ENCODE data around the gene SERP1.

Gene SERP1

GRCh38 chr3:150495149-150495548 is 51.1 kb downstream of the SERP1 start:
- H3K4me3 ChIP-seq (ENCODE audit: low read depth, low read length) = no peak overlapping the region
- TF ChIP-seq, protein P1, sequence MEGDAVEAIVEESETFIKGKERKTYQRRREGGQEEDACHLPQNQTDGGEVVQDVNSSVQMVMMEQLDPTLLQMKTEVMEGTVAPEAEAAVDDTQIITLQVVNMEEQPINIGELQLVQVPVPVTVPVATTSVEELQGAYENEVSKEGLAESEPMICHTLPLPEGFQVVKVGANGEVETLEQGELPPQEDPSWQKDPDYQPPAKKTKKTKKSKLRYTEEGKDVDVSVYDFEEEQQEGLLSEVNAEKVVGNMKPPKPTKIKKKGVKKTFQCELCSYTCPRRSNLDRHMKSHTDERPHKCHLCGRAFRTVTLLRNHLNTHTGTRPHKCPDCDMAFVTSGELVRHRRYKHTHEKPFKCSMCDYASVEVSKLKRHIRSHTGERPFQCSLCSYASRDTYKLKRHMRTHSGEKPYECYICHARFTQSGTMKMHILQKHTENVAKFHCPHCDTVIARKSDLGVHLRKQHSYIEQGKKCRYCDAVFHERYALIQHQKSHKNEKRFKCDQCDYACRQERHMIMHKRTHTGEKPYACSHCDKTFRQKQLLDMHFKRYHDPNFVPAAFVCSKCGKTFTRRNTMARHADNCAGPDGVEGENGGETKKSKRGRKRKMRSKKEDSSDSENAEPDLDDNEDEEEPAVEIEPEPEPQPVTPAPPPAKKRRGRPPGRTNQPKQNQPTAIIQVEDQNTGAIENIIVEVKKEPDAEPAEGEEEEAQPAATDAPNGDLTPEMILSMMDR (IDR thresholded peaks at IDR 0.05; ENCODE audit: borderline replicate concordance, insufficient read depth, low read depth, low read length) = no peak

- TF ChIP-seq, protein P1 (IDR thresholded peaks at IDR 0.05; ENCODE audit: borderline replicate concordance, insufficient read depth, low read depth, low read length) = no peak
- no peak overlapping the region for H3K4me3 ChIP-seq (ENCODE audit: low read depth, low read length)
Measured at GRCh38 chr3:150494411-150494977, 51.8 kb downstream of the SERP1 start.
